B cell (primary cell): ENCODE measurements around the gene ANKS1A.

Experiments
- EZH2 ChIP-seq: IDR thresholded peaks from 2 replicates; pipeline ENCODE4 v1.6.1; 2012; ENCODE audit warnings: borderline replicate concordance, low read depth, mild to moderate bottlenecking, moderate library complexity, low read length; ENCODE audit not compliant: insufficient read depth, poor library complexity, severe bottlenecking
- TF ChIP-seq, protein P1 (sequence below): fragments of 200-600 bp; IDR thresholded peaks from one replicate; pipeline ENCODE4 v1.8.0; 2022; ENCODE audit warnings: antibody characterized with exemption, mild to moderate bottlenecking

DNA sequence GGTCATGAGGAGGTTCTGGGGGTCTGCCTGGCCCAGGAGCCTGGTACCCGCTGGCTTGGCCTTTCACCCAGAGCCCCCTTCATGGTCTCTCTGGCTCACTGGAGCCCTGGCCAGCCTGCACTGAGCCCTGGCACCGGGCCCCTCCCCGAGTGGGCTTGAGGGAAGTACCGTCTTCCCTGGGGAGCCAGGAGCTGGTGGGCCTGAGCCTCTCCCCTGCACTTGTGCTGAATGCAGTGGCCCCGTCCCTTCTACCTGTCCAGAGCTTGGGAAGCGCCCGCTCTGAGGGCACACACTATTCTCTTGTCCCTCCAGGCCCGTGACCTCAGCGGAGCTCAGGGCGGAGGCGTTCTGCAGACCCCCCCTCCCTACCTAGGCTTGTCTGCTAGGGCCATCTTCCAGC is 189.8 kb downstream of the ANKS1A start:
- no peak for TF ChIP-seq EZH2
- TF ChIP-seq, protein P1, sequence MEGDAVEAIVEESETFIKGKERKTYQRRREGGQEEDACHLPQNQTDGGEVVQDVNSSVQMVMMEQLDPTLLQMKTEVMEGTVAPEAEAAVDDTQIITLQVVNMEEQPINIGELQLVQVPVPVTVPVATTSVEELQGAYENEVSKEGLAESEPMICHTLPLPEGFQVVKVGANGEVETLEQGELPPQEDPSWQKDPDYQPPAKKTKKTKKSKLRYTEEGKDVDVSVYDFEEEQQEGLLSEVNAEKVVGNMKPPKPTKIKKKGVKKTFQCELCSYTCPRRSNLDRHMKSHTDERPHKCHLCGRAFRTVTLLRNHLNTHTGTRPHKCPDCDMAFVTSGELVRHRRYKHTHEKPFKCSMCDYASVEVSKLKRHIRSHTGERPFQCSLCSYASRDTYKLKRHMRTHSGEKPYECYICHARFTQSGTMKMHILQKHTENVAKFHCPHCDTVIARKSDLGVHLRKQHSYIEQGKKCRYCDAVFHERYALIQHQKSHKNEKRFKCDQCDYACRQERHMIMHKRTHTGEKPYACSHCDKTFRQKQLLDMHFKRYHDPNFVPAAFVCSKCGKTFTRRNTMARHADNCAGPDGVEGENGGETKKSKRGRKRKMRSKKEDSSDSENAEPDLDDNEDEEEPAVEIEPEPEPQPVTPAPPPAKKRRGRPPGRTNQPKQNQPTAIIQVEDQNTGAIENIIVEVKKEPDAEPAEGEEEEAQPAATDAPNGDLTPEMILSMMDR, result no peak
